Measurements from ENCODE around the gene OBSCN.

Gene OBSCN

GRCh38 chr1:228338521-228339051, 130.7 kb downstream of the OBSCN start:
- Histone ChIP-seq H3K4me3 (ENCODE audit: low read length) (no peak overlapping the region), H3K36me3 (ENCODE audit: control insufficient read depth, insufficient read depth, low read length) (no peaks in the 10 kb centered on the region), H3K4me1 (ENCODE audit: control insufficient read depth, insufficient read depth, low read length) (no peaks in the 10 kb centered on the region), H3K27me3 (ENCODE audit: control insufficient read depth, insufficient read depth, low read length) (no peaks in the 10 kb centered on the region), H3K27ac (ENCODE audit: low read depth, low read length) (no peak overlapping the region), H3K9ac (ENCODE audit: low read length) (no peak overlapping the region)

- no peaks in the 10 kb centered on the region for H3K27me3 ChIP-seq (ENCODE audit: control insufficient read depth, insufficient read depth, low read length)
- H3K9ac ChIP-seq (ENCODE audit: low read length), result no peak overlapping the region
- H3K36me3 ChIP-seq (ENCODE audit: control insufficient read depth, insufficient read depth, low read length), result no peaks in the 10 kb centered on the region
These were observed 131.3 kb downstream of the OBSCN start for GRCh38 chr1:228339059-228339704.

GRCh38 chr1:228339766-228340685, 132.2 kb downstream of the OBSCN start:
- no peak overlapping the region for H3K9ac ChIP-seq (ENCODE audit: low read length)
- H3K27me3 ChIP-seq (ENCODE audit: control insufficient read depth, insufficient read depth, low read length), result no peaks in the 10 kb centered on the region
- no peaks in the 10 kb centered on the region for H3K36me3 ChIP-seq (ENCODE audit: control insufficient read depth, insufficient read depth, low read length)
- H3K4me3 ChIP-seq (ENCODE audit: low read length), result no peak overlapping the region
- H3K4me1 ChIP-seq (ENCODE audit: control insufficient read depth, insufficient read depth, low read length), result no peaks in the 10 kb centered on the region
- no peak overlapping the region for H3K27ac ChIP-seq (ENCODE audit: low read depth, low read length)

More at GRCh38 chr1:228339059-228339704, 131.3 kb downstream of the OBSCN start:
- Histone ChIP-seq H3K27ac (ENCODE audit: low read depth, low read length) (no peak overlapping the region), H3K4me1 (ENCODE audit: control insufficient read depth, insufficient read depth, low read length) (no peaks in the 10 kb centered on the region), H3K4me3 (ENCODE audit: low read length) (no peak overlapping the region)

GRCh38 chr1:228340686-228341449, 133.0 kb downstream of the OBSCN start:
- Histone ChIP-seq H3K36me3 (ENCODE audit: control insufficient read depth, insufficient read depth, low read length) (no peaks in the 10 kb centered on the region), H3K4me1 (ENCODE audit: control insufficient read depth, insufficient read depth, low read length) (no peaks in the 10 kb centered on the region), H3K9ac (ENCODE audit: low read length) (no peak overlapping the region), H3K4me3 (ENCODE audit: low read length) (no peak overlapping the region), H3K27ac (ENCODE audit: low read depth, low read length) (no peak overlapping the region), H3K27me3 (ENCODE audit: control insufficient read depth, insufficient read depth, low read length) (no peaks in the 10 kb centered on the region)

DNA sequence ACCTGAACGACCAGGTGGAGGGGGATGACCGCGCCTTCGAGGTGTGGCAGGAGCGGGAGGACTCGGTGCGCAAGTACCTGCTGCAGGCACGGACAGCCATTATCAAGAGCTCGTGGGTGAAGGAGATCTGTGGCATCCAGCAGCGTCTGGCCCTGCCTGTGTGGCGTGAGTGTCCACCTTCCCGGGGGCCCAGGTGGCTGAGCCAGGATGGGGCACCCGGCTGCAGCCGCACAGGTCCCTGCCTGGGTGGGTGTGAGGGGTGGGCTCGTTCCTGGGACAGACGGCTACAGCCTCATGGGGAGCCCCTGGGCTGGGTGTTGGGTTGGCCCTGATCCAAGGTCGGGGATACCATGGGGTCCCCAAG, 133.6 kb downstream of the OBSCN start:
- Histone ChIP-seq H3K27me3 (ENCODE audit: control insufficient read depth, insufficient read depth, low read length) (no peaks in the 10 kb centered on the region), H3K4me1 (ENCODE audit: control insufficient read depth, insufficient read depth, low read length) (no peaks in the 10 kb centered on the region), H3K4me3 (ENCODE audit: low read length) (no peak overlapping the region), H3K27ac (ENCODE audit: low read depth, low read length) (no peak overlapping the region), H3K9ac (ENCODE audit: low read length) (no peak overlapping the region), H3K36me3 (ENCODE audit: control insufficient read depth, insufficient read depth, low read length) (no peaks in the 10 kb centered on the region)

- Histone ChIP-seq H3K27me3 (ENCODE audit: control insufficient read depth, insufficient read depth, low read length) (no peaks in the 10 kb centered on the region), H3K27ac (ENCODE audit: low read depth, low read length) (no peak overlapping the region), H3K4me1 (ENCODE audit: control insufficient read depth, insufficient read depth, low read length) (no peaks in the 10 kb centered on the region), H3K9ac (ENCODE audit: low read length) (no peak overlapping the region), H3K4me3 (ENCODE audit: low read length) (no peak overlapping the region), H3K36me3 (ENCODE audit: control insufficient read depth, insufficient read depth, low read length) (no peaks in the 10 kb centered on the region)
These were observed 134.2 kb downstream of the OBSCN start for GRCh38 chr1:228341814-228342626.

DNA sequence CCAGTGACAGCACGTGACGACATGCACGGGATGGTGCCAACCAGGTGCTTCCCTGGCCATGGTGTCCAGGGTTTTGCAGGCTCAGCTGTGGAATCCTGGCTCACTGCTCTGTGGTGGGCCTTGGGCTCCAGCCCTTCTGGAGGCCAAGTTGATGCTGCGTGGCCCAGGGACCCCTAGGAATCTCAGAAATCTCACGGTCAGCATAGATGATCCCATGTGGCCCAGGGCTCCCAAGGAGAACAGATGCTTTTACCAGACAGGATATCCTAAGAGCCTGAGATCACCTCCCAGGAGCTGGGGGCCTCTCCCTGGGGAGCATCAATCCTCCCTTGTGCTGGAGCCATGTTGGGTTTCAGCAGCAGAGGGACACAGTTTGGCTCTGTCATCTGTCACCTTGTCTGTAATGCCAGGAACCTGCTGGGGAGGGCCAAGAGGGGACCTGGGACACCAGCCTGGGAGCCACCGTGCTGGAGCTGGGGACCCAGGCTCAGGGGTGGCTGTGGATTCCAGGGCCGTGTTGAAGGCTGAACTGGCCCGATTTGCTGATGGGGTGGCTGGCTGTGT, 134.9 kb downstream of the OBSCN start:
- Histone ChIP-seq H3K9ac (ENCODE audit: low read length) (no peak overlapping the region), H3K4me3 (ENCODE audit: low read length) (no peak overlapping the region), H3K27me3 (ENCODE audit: control insufficient read depth, insufficient read depth, low read length) (no peaks in the 10 kb centered on the region), H3K36me3 (ENCODE audit: control insufficient read depth, insufficient read depth, low read length) (no peaks in the 10 kb centered on the region), H3K4me1 (ENCODE audit: control insufficient read depth, insufficient read depth, low read length) (no peaks in the 10 kb centered on the region), H3K27ac (ENCODE audit: low read depth, low read length) (no peak overlapping the region)

GRCh38 chr1:228343191-228343661, 135.4 kb downstream of the OBSCN start:
- no peaks in the 10 kb centered on the region for H3K36me3 ChIP-seq (ENCODE audit: control insufficient read depth, insufficient read depth, low read length)
- H3K27ac ChIP-seq (ENCODE audit: low read depth, low read length), result no peak overlapping the region
- H3K9ac ChIP-seq (ENCODE audit: low read length), result no peak overlapping the region
- H3K27me3 ChIP-seq (ENCODE audit: control insufficient read depth, insufficient read depth, low read length), result no peaks in the 10 kb centered on the region
- no peaks in the 10 kb centered on the region for H3K4me1 ChIP-seq (ENCODE audit: control insufficient read depth, insufficient read depth, low read length)
- no peak overlapping the region for H3K4me3 ChIP-seq (ENCODE audit: low read length)

- H3K4me3 ChIP-seq (ENCODE audit: low read length), result no peak overlapping the region
- no peaks in the 10 kb centered on the region for H3K4me1 ChIP-seq (ENCODE audit: control insufficient read depth, insufficient read depth, low read length)
- H3K9ac ChIP-seq (ENCODE audit: low read length), result no peak overlapping the region
- H3K27ac ChIP-seq (ENCODE audit: low read depth, low read length), result no peak overlapping the region
- no peaks in the 10 kb centered on the region for H3K36me3 ChIP-seq (ENCODE audit: control insufficient read depth, insufficient read depth, low read length)
- no peaks in the 10 kb centered on the region for H3K27me3 ChIP-seq (ENCODE audit: control insufficient read depth, insufficient read depth, low read length)
These were observed 136.8 kb downstream of the OBSCN start for GRCh38 chr1:228344631-228345072.

DNA sequence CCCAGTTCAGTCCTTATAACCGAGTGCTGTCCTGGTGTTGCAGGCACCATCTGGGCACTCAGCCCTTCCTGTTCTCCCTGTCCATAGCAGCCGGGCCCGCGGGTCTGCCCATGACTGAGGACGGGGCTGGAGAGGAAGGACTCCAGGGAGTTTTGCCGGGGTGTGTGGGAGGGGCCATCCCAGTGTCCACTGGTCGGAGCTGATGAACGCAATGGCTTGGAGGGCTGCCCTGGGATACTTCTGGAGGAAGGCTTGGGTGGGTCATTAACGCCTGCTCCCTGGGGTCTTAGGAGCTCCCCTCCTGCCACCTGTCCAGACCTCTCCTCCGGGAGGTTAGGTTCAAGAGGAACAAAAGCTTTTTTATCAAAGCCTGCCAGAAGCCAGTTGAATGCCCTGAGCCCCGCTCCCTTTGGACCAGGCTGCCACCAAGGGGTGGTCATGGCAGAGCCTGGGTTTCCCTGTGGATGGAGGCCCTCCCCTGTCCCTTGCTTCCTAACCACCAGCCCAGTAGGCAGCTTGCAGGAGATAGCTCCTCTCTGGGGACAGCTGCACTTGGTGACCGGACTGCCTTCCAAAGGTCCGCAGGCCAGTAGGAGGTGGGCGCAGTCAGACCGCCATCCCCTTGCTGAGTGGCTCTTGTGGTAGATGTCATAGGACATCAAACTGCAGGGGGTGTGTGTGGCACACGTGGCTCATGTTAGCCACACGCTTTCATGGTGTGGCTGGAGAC, 137.5 kb downstream of the OBSCN start:
- no peaks in the 10 kb centered on the region for H3K27me3 ChIP-seq (ENCODE audit: control insufficient read depth, insufficient read depth, low read length)
- no peak overlapping the region for H3K9ac ChIP-seq (ENCODE audit: low read length)
- no peaks in the 10 kb centered on the region for H3K4me1 ChIP-seq (ENCODE audit: control insufficient read depth, insufficient read depth, low read length)
- H3K27ac ChIP-seq (ENCODE audit: low read depth, low read length), result no peak overlapping the region
- no peaks in the 10 kb centered on the region for H3K36me3 ChIP-seq (ENCODE audit: control insufficient read depth, insufficient read depth, low read length)
- no peak overlapping the region for H3K4me3 ChIP-seq (ENCODE audit: low read length)

- Histone ChIP-seq H3K4me1 (ENCODE audit: control insufficient read depth, insufficient read depth, low read length) (no peaks in the 10 kb centered on the region), H3K36me3 (ENCODE audit: control insufficient read depth, insufficient read depth, low read length) (no peaks in the 10 kb centered on the region), H3K9ac (ENCODE audit: low read length) (no peak overlapping the region), H3K27ac (ENCODE audit: low read depth, low read length) (no peak overlapping the region), H3K27me3 (ENCODE audit: control insufficient read depth, insufficient read depth, low read length) (no peaks in the 10 kb centered on the region), H3K4me3 (ENCODE audit: low read length) (no peak overlapping the region)
These were observed 138.9 kb downstream of the OBSCN start for GRCh38 chr1:228346731-228347130.

Data from rectal smooth muscle tissue (tissue), 1 donor.